Posterior cingulate gyrus (tissue), 11 donors: Measurements from ENCODE around the gene PFDN1.
A peak's percentile ranks its signal among the peaks of the same experiment; 100 is the strongest.

Source experiments
- DNase-seq, 10 donors: peaks; one replicate each; pipeline versions ENCODE4 v3.0.0 to v3.0.0-alpha.2; 2020 to 2021; ENCODE audit warnings: mixed read lengths in 3 of 10
- intact Hi-C: fragments of 100-400 bp; cut with DNase I; formaldehyde crosslinking; loops from one replicate; pipeline ENCODE4 v1.15.1; 2023

Gene PFDN1

GRCh38 chr5:140331638-140332037, 28.7 kb upstream of the PFDN1 start:
- intact Hi-C loops = no loop called here

GRCh38 chr5:140329739-140330481, 27.0 kb upstream of the PFDN1 start:
- intact Hi-C loops = no loop called here
- DNase-seq = no peak

More at GRCh38 chr5:140331638-140332037, 28.7 kb upstream of the PFDN1 start:
- no peak for DNase-seq

- DNase-seq = no peak
- intact Hi-C loops = no loop called here
Measured at GRCh38 chr5:140328036-140328764, 25.3 kb upstream of the PFDN1 start.

GRCh38 chr5:140327589-140327988, 24.7 kb upstream of the PFDN1 start:
- intact Hi-C loops = no loop called here
- no peak for DNase-seq

GRCh38 chr5:140325486-140325885, 22.6 kb upstream of the PFDN1 start:
- no peak for DNase-seq
- intact Hi-C loops = no loop called here

GRCh38 chr5:140324617-140325241, 21.8 kb upstream of the PFDN1 start:
- intact Hi-C loops = no loop called here
- no peak for DNase-seq

GRCh38 chr5:140324041-140324600, 21.2 kb upstream of the PFDN1 start:
- intact Hi-C loops = no loop called here
- DNase-seq = no peak

- peak in 7 of 10 donors; percentile 29 to 91 (median 65) for DNase-seq
- intact Hi-C loops = no loop called here
Measured at GRCh38 chr5:140322751-140323731, 20.1 kb upstream of the PFDN1 start.

- DNase-seq = peak in 2 of 10 donors; percentile 22 to 27
- intact Hi-C loops = no loop called here
Measured at GRCh38 chr5:140321796-140322195, 18.9 kb upstream of the PFDN1 start.

GRCh38 chr5:140319833-140320232, 16.9 kb upstream of the PFDN1 start:
- intact Hi-C loops = no loop called here
- DNase-seq = no peak

GRCh38 chr5:140318792-140319191, 15.9 kb upstream of the PFDN1 start:
- intact Hi-C loops = no loop called here

GRCh38 chr5:140317859-140318258, 15.0 kb upstream of the PFDN1 start:
- intact Hi-C loops = no loop called here
- no peak for DNase-seq

More at GRCh38 chr5:140318792-140319191, 15.9 kb upstream of the PFDN1 start:
- DNase-seq = no peak

- no peak for DNase-seq
- intact Hi-C loops = no loop called here
Measured at GRCh38 chr5:140312791-140313189, 9.9 kb upstream of the PFDN1 start.

GRCh38 chr5:140312067-140312790, 9.3 kb upstream of the PFDN1 start:
- intact Hi-C loops = no loop called here
- DNase-seq = no peak

- intact Hi-C loops = no loop called here
- no peak for DNase-seq
Measured at GRCh38 chr5:140311011-140311467, 8.1 kb upstream of the PFDN1 start.

- intact Hi-C loops = no loop called here
- no peak for DNase-seq
Measured at GRCh38 chr5:140310434-140310833, 7.5 kb upstream of the PFDN1 start.

GRCh38 chr5:140309706-140310249, 6.9 kb upstream of the PFDN1 start:
- intact Hi-C loops = no loop called here

GRCh38 chr5:140305471-140305870, 2.6 kb upstream of the PFDN1 start:
- intact Hi-C loops = no loop called here

More at GRCh38 chr5:140309706-140310249, 6.9 kb upstream of the PFDN1 start:
- no peak for DNase-seq

GRCh38 chr5:140303966-140304365, 1.1 kb upstream of the PFDN1 start:
- intact Hi-C loops = loop anchor here (5.0 kb wide), 1 partner anchor 43 kb away; the partner anchor contains the start of gene HBEGF
- DNase-seq = no peak

More at GRCh38 chr5:140305471-140305870, 2.6 kb upstream of the PFDN1 start:
- no peak for DNase-seq
